ENCODE data around the gene RBMS3.
"Not testable (repeated sequence)": the region's sequence is repeated elsewhere in the genome, so short reads cannot be mapped to it uniquely, and the experiment has no call there.

RBMS3 gene

GRCh38 chr3:29345516-29346300 lies 64.8 kb downstream of the RBMS3 start:
- no peak for FAIRE-seq

GRCh38 chr3:29346828-29347227 lies 66.0 kb downstream of the RBMS3 start:
- FAIRE-seq, result no peak

GRCh38 chr3:29347412-29347811 lies 66.5 kb downstream of the RBMS3 start:
- no peak for FAIRE-seq

GRCh38 chr3:29348316-29348715 lies 67.4 kb downstream of the RBMS3 start:
- no peak for FAIRE-seq

- FAIRE-seq, result no peak
These were observed 68.2 kb downstream of the RBMS3 start for GRCh38 chr3:29349049-29349448.

GRCh38 chr3:29353807-29354206 lies 72.9 kb downstream of the RBMS3 start:
- no peak for FAIRE-seq

- FAIRE-seq, result no peak
These were observed 74.0 kb downstream of the RBMS3 start for GRCh38 chr3:29354894-29355293.

- no peak for FAIRE-seq
These were observed 75.2 kb downstream of the RBMS3 start for GRCh38 chr3:29356062-29356461.

GRCh38 chr3:29360289-29360688 lies 79.4 kb downstream of the RBMS3 start:
- FAIRE-seq, result not testable (repeated sequence)

GRCh38 chr3:29363110-29363509 lies 82.2 kb downstream of the RBMS3 start:
- FAIRE-seq, result no peak

- FAIRE-seq, result no peak
These were observed 89.2 kb downstream of the RBMS3 start for GRCh38 chr3:29370021-29370420.

GRCh38 chr3:29370476-29371420 lies 89.9 kb downstream of the RBMS3 start:
- FAIRE-seq, result no peak

GRCh38 chr3:29373131-29373680 lies 92.3 kb downstream of the RBMS3 start:
- no peak for FAIRE-seq

- no peak for FAIRE-seq
These were observed 93.4 kb downstream of the RBMS3 start for GRCh38 chr3:29374226-29374625.

GRCh38 chr3:29379097-29379496 lies 98.2 kb downstream of the RBMS3 start:
- FAIRE-seq, result no peak

- FAIRE-seq, result no peak
These were observed 100.7 kb downstream of the RBMS3 start for GRCh38 chr3:29381595-29381994.

- FAIRE-seq, result no peak
These were observed 101.5 kb downstream of the RBMS3 start for GRCh38 chr3:29382409-29382808.

- FAIRE-seq, result no peak
These were observed 102.0 kb downstream of the RBMS3 start for GRCh38 chr3:29382845-29383244.

GRCh38 chr3:29384640-29385039 lies 103.8 kb downstream of the RBMS3 start:
- no peak for FAIRE-seq

- FAIRE-seq, result no peak
These were observed 104.4 kb downstream of the RBMS3 start for GRCh38 chr3:29385046-29385830.

GRCh38 chr3:29389362-29389761 lies 108.5 kb downstream of the RBMS3 start:
- FAIRE-seq, result no peak

GRCh38 chr3:29392625-29393388 lies 111.9 kb downstream of the RBMS3 start:
- FAIRE-seq, result no peak
